ENCODE results near the gene NOL11.
"Not testable (repeated sequence)": the region's sequence is repeated elsewhere in the genome, so short reads cannot be mapped to it uniquely, and the experiment has no call there.

NOL11 gene

GRCh38 chr17:67717624-67718324, at the start of gene NOL11:
Gene NOL11 (plus strand): TSS chr17:67717936. CDS start chr17:67717948, 12 bp downstream.
- peak; percentile 98 to 99 for DNase-seq

- no peak for DNase-seq
Observed at GRCh38 chr17:67671493-67671892, 46.2 kb upstream of the NOL11 start.

GRCh38 chr17:67672592-67673335, 45.0 kb upstream of the NOL11 start:
- DNase-seq = no peak

GRCh38 chr17:67675481-67675880, 42.3 kb upstream of the NOL11 start:
- DNase-seq = no peak

- no peak for DNase-seq
Observed at GRCh38 chr17:67676305-67676704, 41.4 kb upstream of the NOL11 start.

GRCh38 chr17:67678414-67678813, 39.3 kb upstream of the NOL11 start:
- DNase-seq = no peak

- DNase-seq = no peak
Observed at GRCh38 chr17:67679225-67679624, 38.5 kb upstream of the NOL11 start.

- no peak for DNase-seq
Observed at GRCh38 chr17:67679721-67680120, 38.0 kb upstream of the NOL11 start.

GRCh38 chr17:67680445-67681224, 37.1 kb upstream of the NOL11 start:
- no peak for DNase-seq

GRCh38 chr17:67682196-67682595, 35.5 kb upstream of the NOL11 start:
- DNase-seq = no peak

GRCh38 chr17:67685351-67685750, 32.4 kb upstream of the NOL11 start:
- DNase-seq = no peak

- DNase-seq = peak in 1 of 2 donors; percentile 35
Observed at GRCh38 chr17:67686241-67686640, 31.5 kb upstream of the NOL11 start.

GRCh38 chr17:67687511-67687910, 30.2 kb upstream of the NOL11 start:
- no peak for DNase-seq

- DNase-seq = peak; percentile 46 to 89
Observed at GRCh38 chr17:67689534-67690177, 28.1 kb upstream of the NOL11 start.

GRCh38 chr17:67693811-67694210, 23.9 kb upstream of the NOL11 start:
- no peak for DNase-seq

- DNase-seq = no peak
Observed at GRCh38 chr17:67696347-67696746, 21.4 kb upstream of the NOL11 start.

- no peak for DNase-seq
Observed at GRCh38 chr17:67696853-67697498, 20.8 kb upstream of the NOL11 start.

GRCh38 chr17:67700037-67700724, 17.6 kb upstream of the NOL11 start:
- no peak for DNase-seq

GRCh38 chr17:67700725-67701119, 17.0 kb upstream of the NOL11 start:
- DNase-seq = no peak

GRCh38 chr17:67702861-67703260, 14.9 kb upstream of the NOL11 start:
- DNase-seq = not testable (repeated sequence)

GRCh38 chr17:67707442-67707841, 10.3 kb upstream of the NOL11 start:
- DNase-seq = no peak

GRCh38 chr17:67708378-67708777, 9.4 kb upstream of the NOL11 start:
- no peak for DNase-seq
